DMS153 treated with DMSO at 0.1 percent for 48 hours (cell line): ENCODE data around the gene OR51B2.
"Not testable (repeated sequence)": the region's sequence is repeated elsewhere in the genome, so short reads cannot be mapped to it uniquely, and the experiment has no call there.

Experiments
- DNase-seq: peaks from one replicate; lab custom pipeline; 2025; ENCODE audit not compliant: unreplicated experiment; lab: John Stamatoyannopoulos, UW

The OR51B2 gene

GRCh38 chr11:5313326-5314023 lies 10.6 kb downstream of the OR51B2 start:
- DNase-seq = not testable (repeated sequence)

- DNase-seq = no peak
Measured at GRCh38 chr11:5310423-5310822, 13.7 kb downstream of the OR51B2 start.

GRCh38 chr11:5307256-5308019 lies 16.7 kb downstream of the OR51B2 start:
- no peak for DNase-seq

GRCh38 chr11:5304046-5304445 lies 20.1 kb downstream of the OR51B2 start:
- no peak for DNase-seq

GRCh38 chr11:5303626-5304025 lies 20.5 kb downstream of the OR51B2 start:
- DNase-seq = no peak

GRCh38 chr11:5301846-5302245 lies 22.3 kb downstream of the OR51B2 start, which contains the start of gene OR51B4:
Gene OR51B4, minus strand, starts transcription at chr11:5301946. Its CDS starts 0 bp downstream, at chr11:5301946.
- DNase-seq = no peak

- no peak for DNase-seq
Measured at GRCh38 chr11:5300251-5300650, 23.8 kb downstream of the OR51B2 start.

- DNase-seq = no peak
Measured at GRCh38 chr11:5298451-5298850, 25.6 kb downstream of the OR51B2 start.

GRCh38 chr11:5297721-5298323 lies 26.3 kb downstream of the OR51B2 start:
- DNase-seq = no peak

- DNase-seq = not testable (repeated sequence)
Measured at GRCh38 chr11:5294342-5294995, 29.6 kb downstream of the OR51B2 start.

GRCh38 chr11:5293028-5293427 lies 31.1 kb downstream of the OR51B2 start:
- no peak for DNase-seq

GRCh38 chr11:5291207-5291838 lies 32.8 kb downstream of the OR51B2 start:
- DNase-seq = no peak

- DNase-seq = no peak
Measured at GRCh38 chr11:5290106-5290505, 34.0 kb downstream of the OR51B2 start.

GRCh38 chr11:5289696-5290095 lies 34.4 kb downstream of the OR51B2 start:
- no peak for DNase-seq

GRCh38 chr11:5288906-5289550 lies 35.1 kb downstream of the OR51B2 start:
- no peak for DNase-seq

GRCh38 chr11:5288108-5288905 lies 35.8 kb downstream of the OR51B2 start:
- no peak for DNase-seq

- no peak for DNase-seq
Measured at GRCh38 chr11:5286901-5287300, 37.2 kb downstream of the OR51B2 start.

GRCh38 chr11:5286351-5286750 lies 37.7 kb downstream of the OR51B2 start:
- no peak for DNase-seq

- DNase-seq = no peak
Measured at GRCh38 chr11:5285703-5286340, 38.3 kb downstream of the OR51B2 start.
